Measurements from ENCODE around the gene OLFML3.

Gene OLFML3

DNA sequence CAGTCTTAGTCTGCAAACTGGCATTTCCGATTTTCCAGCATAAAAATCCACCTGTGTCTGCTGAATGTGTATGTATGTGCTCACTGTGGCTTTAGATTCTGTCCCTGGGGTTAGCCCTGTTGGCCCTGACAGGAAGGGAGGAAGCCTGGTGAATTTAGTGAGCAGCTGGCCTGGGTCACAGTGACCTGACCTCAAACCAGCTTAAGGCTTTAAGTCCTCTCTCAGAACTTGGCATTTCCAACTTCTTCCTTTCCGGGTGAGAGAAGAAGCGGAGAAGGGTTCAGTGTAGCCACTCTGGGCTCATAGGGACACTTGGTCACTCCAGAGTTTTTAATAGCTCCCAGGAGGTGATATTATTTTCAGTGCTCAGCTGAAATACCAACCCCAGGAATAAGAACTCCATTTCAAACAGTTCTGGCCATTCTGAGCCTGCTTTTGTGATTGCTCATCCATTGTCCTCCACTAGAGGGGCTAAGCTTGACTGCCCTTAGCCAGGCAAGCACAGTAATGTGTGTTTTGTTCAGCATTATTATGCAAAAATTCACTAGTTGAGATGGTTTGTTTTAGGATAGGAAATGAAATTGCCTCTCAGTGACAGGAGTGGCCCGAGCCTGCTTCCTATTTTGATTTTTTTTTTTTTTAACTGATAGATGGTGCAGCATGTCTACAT is 2.5 kb upstream of the OLFML3 start:
- H3K27me3 ChIP-seq (replicated peaks; ENCODE audit: control insufficient read depth, insufficient read depth, low read length, poor library complexity, severe bottlenecking), result no peaks in the 10 kb centered on the region
- H3K36me3 ChIP-seq (ENCODE audit: control insufficient read depth, insufficient read depth, low read length), result peaks cover 31% of the 10 kb centered on the region
- no peak overlapping the region for H3K27ac ChIP-seq (ENCODE audit: insufficient read depth, low read length, poor library complexity, severe bottlenecking)
- no peaks in the 10 kb centered on the region for H3K9me3 ChIP-seq (ENCODE audit: control insufficient read depth, low read length)
- H3K4me1 ChIP-seq (ENCODE audit: control insufficient read depth, insufficient read depth, low read length, poor library complexity, severe bottlenecking), result no peaks in the 10 kb centered on the region
- no peak for DNase-seq
- no peak overlapping the region for H3K4me3 ChIP-seq (ENCODE audit: insufficient read depth, low read depth, low read length, poor library complexity, severe bottlenecking)

DNA sequence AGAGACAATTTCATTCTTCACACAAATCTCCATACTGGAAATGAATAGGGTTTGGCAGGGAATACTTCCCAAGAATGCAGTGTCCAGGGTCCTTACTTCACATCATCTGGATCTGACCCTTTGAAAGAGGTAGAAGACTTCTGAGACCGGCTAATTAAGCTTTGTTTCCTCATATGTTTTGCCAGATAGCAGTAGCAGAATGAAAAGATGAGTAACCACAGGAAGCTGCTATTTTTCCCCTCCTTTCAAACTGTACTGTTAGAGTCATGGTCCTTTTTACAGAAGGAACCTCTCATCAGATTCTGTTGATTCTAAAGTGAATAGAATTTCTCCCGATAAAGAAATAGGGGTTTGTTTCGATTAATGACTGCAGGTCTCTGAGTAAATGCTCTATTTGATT is 1.4 kb upstream of the OLFML3 start:
- Histone ChIP-seq H3K9me3 (ENCODE audit: control insufficient read depth, low read length) (no peaks in the 10 kb centered on the region), H3K4me1 (ENCODE audit: control insufficient read depth, insufficient read depth, low read length, poor library complexity, severe bottlenecking) (no peaks in the 10 kb centered on the region), H3K27me3 (replicated peaks; ENCODE audit: control insufficient read depth, insufficient read depth, low read length, poor library complexity, severe bottlenecking) (no peaks in the 10 kb centered on the region), H3K4me3 (ENCODE audit: insufficient read depth, low read depth, low read length, poor library complexity, severe bottlenecking) (no peak overlapping the region), H3K27ac (ENCODE audit: insufficient read depth, low read length, poor library complexity, severe bottlenecking) (no peak overlapping the region), H3K36me3 (ENCODE audit: control insufficient read depth, insufficient read depth, low read length) (peaks cover 20% of the 10 kb centered on the region)
- DNase-seq, result no peak

DNA sequence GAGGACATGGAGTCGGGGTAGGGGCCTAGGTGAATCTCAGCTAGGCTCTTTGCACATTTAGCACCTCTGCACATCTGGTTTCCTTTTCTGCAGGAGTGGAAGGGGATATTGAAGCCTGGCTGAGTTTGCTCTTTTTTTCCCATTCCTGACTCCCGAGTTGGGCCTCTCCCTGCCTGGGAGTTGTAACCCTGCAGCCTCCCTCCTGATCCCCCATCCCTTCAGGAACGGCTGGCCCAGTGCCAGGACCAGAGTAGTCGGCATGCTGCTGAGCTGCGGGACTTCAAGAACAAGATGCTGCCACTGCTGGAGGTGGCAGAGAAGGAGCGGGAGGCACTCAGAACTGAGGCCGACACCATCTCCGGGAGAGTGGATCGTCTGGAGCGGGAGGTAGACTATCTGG is 836 bp downstream of the OLFML3 start:
- H3K4me3 ChIP-seq (ENCODE audit: insufficient read depth, low read depth, low read length, poor library complexity, severe bottlenecking), result no peak overlapping the region
- DNase-seq, result no peak
- H3K27me3 ChIP-seq (replicated peaks; ENCODE audit: control insufficient read depth, insufficient read depth, low read length, poor library complexity, severe bottlenecking), result no peaks in the 10 kb centered on the region
- no peaks in the 10 kb centered on the region for H3K9me3 ChIP-seq (ENCODE audit: control insufficient read depth, low read length)
- H3K27ac ChIP-seq (ENCODE audit: insufficient read depth, low read length, poor library complexity, severe bottlenecking), result no peak overlapping the region
- H3K4me1 ChIP-seq (ENCODE audit: control insufficient read depth, insufficient read depth, low read length, poor library complexity, severe bottlenecking), result no peaks in the 10 kb centered on the region
- peaks cover 2% of the 10 kb centered on the region for H3K36me3 ChIP-seq (ENCODE audit: control insufficient read depth, insufficient read depth, low read length)

DNA sequence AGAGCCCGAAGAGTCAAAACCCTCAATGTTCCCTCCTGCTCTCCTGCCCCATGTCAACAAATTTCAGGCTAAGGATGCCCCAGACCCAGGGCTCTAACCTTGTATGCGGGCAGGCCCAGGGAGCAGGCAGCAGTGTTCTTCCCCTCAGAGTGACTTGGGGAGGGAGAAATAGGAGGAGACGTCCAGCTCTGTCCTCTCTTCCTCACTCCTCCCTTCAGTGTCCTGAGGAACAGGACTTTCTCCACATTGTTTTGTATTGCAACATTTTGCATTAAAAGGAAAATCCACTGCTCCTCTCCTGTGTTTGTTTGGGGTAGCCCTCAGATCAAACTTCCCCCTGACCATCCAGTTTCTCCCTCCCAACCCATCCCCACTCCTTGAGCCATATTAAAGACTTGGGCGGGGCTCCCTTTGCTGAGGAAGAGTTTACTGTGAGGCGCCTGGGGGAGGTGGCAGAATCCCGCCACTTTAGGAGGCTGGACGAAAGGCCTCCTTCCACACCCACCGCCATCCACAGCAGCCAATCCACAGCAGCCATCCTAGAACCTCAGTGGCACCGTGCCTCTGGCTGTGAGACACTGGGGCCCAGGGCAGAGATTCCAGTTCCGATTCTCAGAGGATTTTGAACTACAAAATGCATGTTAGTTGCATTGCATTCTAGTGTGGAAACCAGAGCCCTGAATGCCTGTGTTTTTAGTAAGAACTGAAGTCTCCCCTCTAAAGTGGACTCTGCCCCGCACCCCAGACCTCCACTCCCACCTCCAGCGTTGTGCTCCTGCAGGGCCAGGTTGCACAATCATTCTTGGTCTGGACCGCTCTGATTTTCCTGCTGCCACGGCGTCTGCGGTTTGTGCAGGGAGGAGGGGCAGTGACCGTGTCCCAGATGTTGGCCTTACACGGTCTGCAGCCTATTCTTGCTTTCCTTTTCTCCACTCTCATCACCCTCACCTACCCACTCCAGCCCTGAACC is 3.0 kb downstream of the OLFML3 start:
- Histone ChIP-seq H3K36me3 (ENCODE audit: control insufficient read depth, insufficient read depth, low read length) (no peaks in the 10 kb centered on the region), H3K27ac (ENCODE audit: insufficient read depth, low read length, poor library complexity, severe bottlenecking) (no peak overlapping the region), H3K27me3 (replicated peaks; ENCODE audit: control insufficient read depth, insufficient read depth, low read length, poor library complexity, severe bottlenecking) (no peaks in the 10 kb centered on the region), H3K9me3 (ENCODE audit: control insufficient read depth, low read length) (no peaks in the 10 kb centered on the region), H3K4me1 (ENCODE audit: control insufficient read depth, insufficient read depth, low read length, poor library complexity, severe bottlenecking) (no peaks in the 10 kb centered on the region), H3K4me3 (ENCODE audit: insufficient read depth, low read depth, low read length, poor library complexity, severe bottlenecking) (no peak overlapping the region)
- no peak for DNase-seq

DNA sequence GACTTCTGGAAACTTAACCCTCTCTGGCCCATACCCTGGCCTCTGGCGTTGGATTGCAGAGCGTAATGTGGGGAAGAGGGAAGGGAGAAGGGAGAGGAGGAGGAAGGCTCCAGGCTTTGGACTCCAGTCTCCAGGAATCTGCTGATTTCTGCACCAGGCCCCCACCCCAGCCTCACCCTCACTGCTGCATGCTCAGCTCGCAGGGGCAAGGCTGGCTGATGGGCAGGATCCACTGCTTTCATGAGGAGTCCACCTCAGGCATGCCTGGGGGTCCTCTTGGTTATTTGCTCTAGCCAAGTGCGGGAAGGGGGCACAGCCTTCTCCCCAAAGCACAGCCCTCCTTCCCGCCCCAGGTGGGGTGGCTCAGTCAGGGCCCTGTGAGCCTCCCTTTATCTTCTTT is 3.7 kb downstream of the OLFML3 start:
- DNase-seq, result no peak
- no peaks in the 10 kb centered on the region for H3K27me3 ChIP-seq (replicated peaks; ENCODE audit: control insufficient read depth, insufficient read depth, low read length, poor library complexity, severe bottlenecking)
- H3K4me3 ChIP-seq (ENCODE audit: insufficient read depth, low read depth, low read length, poor library complexity, severe bottlenecking), result no peak overlapping the region
- H3K27ac ChIP-seq (ENCODE audit: insufficient read depth, low read length, poor library complexity, severe bottlenecking), result no peak overlapping the region
- H3K36me3 ChIP-seq (ENCODE audit: control insufficient read depth, insufficient read depth, low read length), result no peaks in the 10 kb centered on the region
- H3K9me3 ChIP-seq (ENCODE audit: control insufficient read depth, low read length), result no peaks in the 10 kb centered on the region
- H3K4me1 ChIP-seq (ENCODE audit: control insufficient read depth, insufficient read depth, low read length, poor library complexity, severe bottlenecking), result no peaks in the 10 kb centered on the region

DNA sequence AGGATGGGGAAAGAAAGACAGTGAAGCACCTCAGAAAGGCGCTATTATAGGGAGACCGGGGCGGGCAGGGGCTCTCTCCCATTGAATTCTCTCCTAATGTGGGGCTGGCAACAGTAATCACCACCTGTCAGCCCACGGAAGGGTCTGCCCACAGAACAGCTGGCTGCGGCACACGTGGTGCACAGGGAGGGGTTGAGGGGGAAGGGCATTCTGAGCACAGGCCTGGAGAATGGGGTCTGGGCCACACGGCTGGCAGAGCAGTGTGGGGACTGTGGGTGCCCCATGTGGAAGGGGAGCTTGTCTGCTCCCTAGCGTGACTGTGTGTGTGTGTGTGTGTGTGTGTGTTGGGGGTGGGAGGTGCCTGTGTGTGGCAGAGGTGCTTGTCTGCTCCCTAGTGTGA is 4.1 kb downstream of the OLFML3 start:
- H3K27me3 ChIP-seq (replicated peaks; ENCODE audit: control insufficient read depth, insufficient read depth, low read length, poor library complexity, severe bottlenecking), result no peaks in the 10 kb centered on the region

DNA sequence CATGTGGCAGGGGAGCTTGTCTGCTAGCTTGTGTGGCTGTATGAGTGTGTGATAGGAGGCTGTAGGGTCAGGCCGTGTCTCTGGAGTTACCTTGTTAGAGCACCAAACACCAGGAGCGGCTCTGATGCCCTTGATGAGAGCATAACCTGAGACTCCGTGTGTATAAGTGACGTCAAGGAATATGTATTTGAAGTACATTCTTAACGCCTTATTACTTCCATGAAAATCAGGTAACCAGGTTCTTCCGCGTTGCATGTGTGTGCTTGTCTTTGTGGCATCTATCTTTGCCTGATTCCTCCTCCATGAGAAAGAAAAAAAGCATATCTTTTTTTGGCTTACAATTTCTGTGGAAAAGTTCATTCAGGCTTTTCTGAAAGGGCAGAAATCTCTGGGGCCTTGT is 4.6 kb downstream of the OLFML3 start:
- no peak overlapping the region for H3K4me3 ChIP-seq (ENCODE audit: insufficient read depth, low read depth, low read length, poor library complexity, severe bottlenecking)
- no peaks in the 10 kb centered on the region for H3K4me1 ChIP-seq (ENCODE audit: control insufficient read depth, insufficient read depth, low read length, poor library complexity, severe bottlenecking)
- H3K9me3 ChIP-seq (ENCODE audit: control insufficient read depth, low read length), result no peaks in the 10 kb centered on the region
- H3K36me3 ChIP-seq (ENCODE audit: control insufficient read depth, insufficient read depth, low read length), result no peaks in the 10 kb centered on the region
- no peak for DNase-seq
- no peaks in the 10 kb centered on the region for H3K27me3 ChIP-seq (replicated peaks; ENCODE audit: control insufficient read depth, insufficient read depth, low read length, poor library complexity, severe bottlenecking)
- no peak overlapping the region for H3K27ac ChIP-seq (ENCODE audit: insufficient read depth, low read length, poor library complexity, severe bottlenecking)

More for the DNA sequence above, 4.1 kb downstream of the OLFML3 start:
- no peak for DNase-seq
- Histone ChIP-seq H3K27ac (ENCODE audit: insufficient read depth, low read length, poor library complexity, severe bottlenecking) (no peak overlapping the region), H3K9me3 (ENCODE audit: control insufficient read depth, low read length) (no peaks in the 10 kb centered on the region), H3K4me3 (ENCODE audit: insufficient read depth, low read depth, low read length, poor library complexity, severe bottlenecking) (no peak overlapping the region), H3K4me1 (ENCODE audit: control insufficient read depth, insufficient read depth, low read length, poor library complexity, severe bottlenecking) (no peaks in the 10 kb centered on the region), H3K36me3 (ENCODE audit: control insufficient read depth, insufficient read depth, low read length) (no peaks in the 10 kb centered on the region)

DNA sequence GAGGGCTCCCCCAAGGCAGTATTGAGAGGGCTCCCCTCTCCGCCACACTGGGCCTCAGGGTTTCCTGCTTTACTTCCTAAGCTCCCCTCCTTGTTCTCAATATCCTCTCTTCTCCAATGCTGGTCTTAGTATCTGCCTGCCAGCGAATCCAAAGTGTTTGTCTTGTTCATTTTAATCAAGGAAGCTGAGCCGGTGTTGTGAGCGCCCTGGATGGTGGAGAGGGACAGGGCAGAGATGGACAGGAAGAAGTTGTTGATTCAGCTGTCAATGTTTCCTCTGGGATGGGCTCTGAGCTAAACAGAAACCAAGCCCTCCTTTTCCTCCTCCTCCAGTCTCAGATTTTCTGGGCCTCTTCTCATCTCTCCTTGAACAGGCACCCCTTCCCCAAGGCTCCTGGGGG is 5.4 kb downstream of the OLFML3 start:
- no peak for DNase-seq
- Histone ChIP-seq H3K27me3 (replicated peaks; ENCODE audit: control insufficient read depth, insufficient read depth, low read length, poor library complexity, severe bottlenecking) (no peaks in the 10 kb centered on the region), H3K4me1 (ENCODE audit: control insufficient read depth, insufficient read depth, low read length, poor library complexity, severe bottlenecking) (no peaks in the 10 kb centered on the region), H3K36me3 (ENCODE audit: control insufficient read depth, insufficient read depth, low read length) (no peaks in the 10 kb centered on the region), H3K9me3 (ENCODE audit: control insufficient read depth, low read length) (no peaks in the 10 kb centered on the region), H3K4me3 (ENCODE audit: insufficient read depth, low read depth, low read length, poor library complexity, severe bottlenecking) (no peak overlapping the region), H3K27ac (ENCODE audit: insufficient read depth, low read length, poor library complexity, severe bottlenecking) (no peak overlapping the region)

DNA sequence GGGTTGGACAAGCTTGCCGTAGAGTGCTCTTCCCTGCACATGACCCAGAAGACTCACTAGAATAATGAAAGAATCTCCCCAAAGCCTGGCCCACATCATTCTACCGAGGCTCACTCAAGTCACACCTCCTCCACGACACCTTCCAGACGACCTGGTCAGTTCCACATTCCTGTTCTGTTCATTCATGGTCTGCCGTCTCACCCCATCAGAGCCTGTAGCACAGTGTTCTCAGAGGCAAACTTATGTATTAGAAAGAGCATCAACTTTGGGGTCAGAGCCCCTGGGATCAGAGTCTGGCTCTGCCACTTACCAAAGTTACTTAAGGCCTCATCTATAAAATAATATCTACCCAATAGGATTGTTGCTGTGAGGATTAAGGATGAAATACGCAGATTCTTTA is 7.5 kb downstream of the OLFML3 start:
- DNase-seq, result no peak
- Histone ChIP-seq H3K36me3 (ENCODE audit: control insufficient read depth, insufficient read depth, low read length) (no peaks in the 10 kb centered on the region), H3K9me3 (ENCODE audit: control insufficient read depth, low read length) (no peaks in the 10 kb centered on the region), H3K27me3 (replicated peaks; ENCODE audit: control insufficient read depth, insufficient read depth, low read length, poor library complexity, severe bottlenecking) (no peaks in the 10 kb centered on the region), H3K4me1 (ENCODE audit: control insufficient read depth, insufficient read depth, low read length, poor library complexity, severe bottlenecking) (no peaks in the 10 kb centered on the region), H3K27ac (ENCODE audit: insufficient read depth, low read length, poor library complexity, severe bottlenecking) (no peak overlapping the region), H3K4me3 (ENCODE audit: insufficient read depth, low read depth, low read length, poor library complexity, severe bottlenecking) (no peak overlapping the region)

DNA sequence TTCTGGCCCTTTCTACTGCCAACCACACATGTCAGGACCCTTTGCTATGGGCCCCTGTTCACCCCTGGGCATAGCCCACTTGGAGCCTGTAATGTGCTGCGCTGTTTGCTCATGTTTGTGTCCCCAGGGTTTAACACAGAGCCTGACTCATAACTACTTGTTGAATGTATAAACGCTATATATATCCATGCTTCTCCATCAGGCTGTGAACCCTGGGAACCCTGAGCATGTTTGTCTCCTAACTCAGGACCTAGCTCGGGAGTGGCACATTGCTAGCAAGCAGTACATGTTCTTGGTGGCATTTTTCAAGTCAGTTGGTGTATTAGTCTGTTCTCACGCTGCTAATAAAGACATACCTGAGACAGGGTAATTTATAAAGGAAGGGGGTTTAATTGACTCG is 8.0 kb downstream of the OLFML3 start:
- no peak for DNase-seq
- Histone ChIP-seq H3K4me1 (ENCODE audit: control insufficient read depth, insufficient read depth, low read length, poor library complexity, severe bottlenecking) (no peaks in the 10 kb centered on the region), H3K4me3 (ENCODE audit: insufficient read depth, low read depth, low read length, poor library complexity, severe bottlenecking) (no peak overlapping the region), H3K36me3 (ENCODE audit: control insufficient read depth, insufficient read depth, low read length) (no peaks in the 10 kb centered on the region), H3K27me3 (replicated peaks; ENCODE audit: control insufficient read depth, insufficient read depth, low read length, poor library complexity, severe bottlenecking) (no peaks in the 10 kb centered on the region), H3K9me3 (ENCODE audit: control insufficient read depth, low read length) (no peaks in the 10 kb centered on the region), H3K27ac (ENCODE audit: insufficient read depth, low read length, poor library complexity, severe bottlenecking) (no peak overlapping the region)
